HPDE6-E6E7 (cell line): ENCODE results near the gene RPS6KA1.
"Not testable (repeated sequence)": the region's sequence is repeated elsewhere in the genome, so short reads cannot be mapped to it uniquely, and the experiment has no call there.

ENCODE experiments used
- DNase-seq: peaks from one replicate; pipeline ENCODE4 v3.0.0; 2011; ENCODE audit warnings: missing footprints; ENCODE audit errors: extremely low spot score

Gene RPS6KA1

GRCh38 chr1:26554781-26555180 lies 25.2 kb downstream of the RPS6KA1 start:
- DNase-seq, result no peak

DNA sequence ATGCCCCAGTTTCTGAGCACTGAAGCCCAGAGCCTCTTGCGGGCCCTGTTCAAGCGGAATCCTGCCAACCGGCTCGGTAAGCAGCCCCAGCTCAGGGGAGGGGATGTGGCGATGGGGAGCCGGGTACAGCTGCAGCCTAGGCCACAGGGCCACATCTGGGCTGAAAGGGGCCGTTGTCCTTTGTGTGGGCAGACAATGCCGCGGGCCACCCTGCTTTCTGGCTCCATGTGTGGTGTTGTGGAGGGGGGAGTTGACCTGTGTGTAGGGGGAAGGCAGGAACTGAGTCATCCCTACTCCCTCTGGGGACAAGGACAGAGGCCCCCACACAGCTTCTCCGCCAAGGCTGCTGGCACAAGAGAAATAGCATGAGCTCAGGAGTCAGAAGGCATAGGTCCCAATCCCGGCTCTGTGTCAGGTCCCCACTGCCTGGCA lies 26.0 kb downstream of the RPS6KA1 start:
- DNase-seq, result no peak

GRCh38 chr1:26556111-26556510 lies 26.6 kb downstream of the RPS6KA1 start:
- no peak for DNase-seq

DNA sequence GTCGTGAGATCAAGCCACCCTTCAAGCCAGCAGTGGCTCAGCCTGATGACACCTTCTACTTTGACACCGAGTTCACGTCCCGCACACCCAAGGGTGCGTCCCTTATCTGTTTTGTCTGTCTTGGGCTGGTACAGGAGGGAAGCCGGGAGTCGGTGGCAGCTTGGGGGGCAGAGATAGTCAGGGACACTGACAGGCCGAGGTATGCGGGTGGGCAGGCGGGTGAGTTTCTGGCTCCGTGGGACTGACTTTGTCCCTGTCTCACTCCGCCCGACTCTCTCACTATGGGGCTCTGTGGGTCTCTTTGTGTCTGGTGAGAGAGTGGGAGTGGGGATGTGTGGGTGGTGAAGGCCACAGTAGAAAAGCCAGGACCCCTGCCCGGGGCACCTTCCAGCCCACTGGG lies 27.4 kb downstream of the RPS6KA1 start:
- no peak for DNase-seq

DNA sequence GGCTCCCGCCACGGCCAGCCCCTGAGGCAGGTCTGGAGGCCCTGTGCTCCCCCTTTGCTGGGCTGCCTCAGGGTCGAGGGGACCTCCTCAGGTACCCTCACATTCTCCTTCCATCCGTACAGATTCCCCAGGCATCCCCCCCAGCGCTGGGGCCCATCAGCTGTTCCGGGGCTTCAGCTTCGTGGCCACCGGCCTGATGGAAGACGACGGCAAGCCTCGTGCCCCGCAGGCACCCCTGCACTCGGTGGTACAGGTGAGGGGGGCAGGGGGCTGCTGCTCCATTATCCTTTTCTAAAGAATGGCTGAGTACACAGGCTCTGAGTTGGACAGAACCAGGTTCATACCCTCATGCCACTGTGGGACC lies 29.1 kb downstream of the RPS6KA1 start:
- DNase-seq, result no peak

DNA sequence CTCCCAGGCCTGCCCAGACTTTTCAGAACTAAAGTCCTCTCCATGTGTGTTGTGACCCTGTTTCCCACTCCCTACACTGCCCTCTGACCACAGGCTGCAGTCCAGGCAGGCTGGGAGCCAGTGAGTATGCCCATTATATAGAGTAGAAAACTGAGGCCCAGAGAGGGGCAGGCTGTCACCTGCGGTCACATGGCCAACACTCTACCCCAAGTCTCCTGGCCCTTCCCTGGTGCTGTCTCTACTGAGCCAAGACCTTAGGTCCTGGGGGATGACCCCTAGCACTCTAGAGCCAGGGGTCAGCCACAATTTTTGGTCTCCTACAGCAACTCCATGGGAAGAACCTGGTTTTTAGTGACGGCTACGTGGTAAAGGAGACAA lies 30.8 kb downstream of the RPS6KA1 start:
- no peak for DNase-seq

DNA sequence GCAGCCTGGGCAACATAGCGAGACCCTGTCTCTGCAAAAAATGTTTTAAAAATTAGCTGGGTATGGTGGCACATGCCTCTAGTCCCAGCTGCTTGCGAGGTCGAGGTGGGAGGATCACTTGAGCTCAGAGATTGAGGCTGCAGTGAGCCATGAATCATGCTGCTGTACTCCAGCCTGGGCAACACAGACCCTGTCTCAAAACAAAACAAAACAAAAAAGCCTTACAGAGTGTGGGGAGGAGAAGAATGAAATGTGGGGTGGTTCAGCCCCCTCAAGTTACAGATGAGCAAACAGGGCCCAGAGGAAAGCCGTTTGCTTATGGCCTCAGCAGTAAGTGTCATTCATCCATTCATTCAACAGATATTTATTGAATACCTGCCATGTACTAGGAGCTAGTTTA lies 40.7 kb downstream of the RPS6KA1 start:
- no peak for DNase-seq

DNA sequence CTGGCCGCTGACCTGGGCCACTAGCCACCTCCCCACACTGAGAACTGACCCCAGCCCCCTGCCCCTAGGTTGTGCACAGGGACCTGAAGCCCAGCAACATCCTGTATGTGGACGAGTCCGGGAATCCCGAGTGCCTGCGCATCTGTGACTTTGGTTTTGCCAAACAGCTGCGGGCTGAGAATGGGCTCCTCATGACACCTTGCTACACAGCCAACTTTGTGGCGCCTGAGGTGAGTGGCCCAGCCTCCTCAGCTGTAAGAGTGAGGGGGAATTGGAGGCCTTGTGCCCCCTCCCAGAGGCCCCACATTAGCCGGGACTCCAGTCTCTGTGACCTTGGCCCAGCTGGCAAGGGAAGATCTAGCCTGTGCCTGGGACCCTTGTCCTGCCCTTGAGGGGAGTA lies 41.8 kb downstream of the RPS6KA1 start:
- no peak for DNase-seq

DNA sequence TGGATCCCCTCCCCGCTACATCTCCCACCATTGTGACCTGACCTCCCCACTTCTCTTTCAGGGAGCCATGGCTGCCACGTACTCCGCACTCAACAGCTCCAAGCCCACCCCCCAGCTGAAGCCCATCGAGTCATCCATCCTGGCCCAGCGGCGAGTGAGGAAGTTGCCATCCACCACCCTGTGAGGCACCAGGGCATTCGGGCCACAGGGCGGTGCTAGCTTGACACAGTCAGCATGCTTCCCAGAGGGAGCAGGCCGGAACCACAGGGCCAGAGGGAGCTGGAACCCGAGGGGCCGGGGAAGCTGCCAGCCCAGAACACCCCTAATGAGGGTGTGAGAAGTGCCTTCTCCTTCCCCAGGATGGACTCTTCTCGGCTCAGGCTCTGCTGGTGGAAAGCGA lies 44.5 kb downstream of the RPS6KA1 start:
- DNase-seq, result no peak

- no peak for DNase-seq
Measured at GRCh38 chr1:26574719-26575251, 45.2 kb downstream of the RPS6KA1 start.

DNA sequence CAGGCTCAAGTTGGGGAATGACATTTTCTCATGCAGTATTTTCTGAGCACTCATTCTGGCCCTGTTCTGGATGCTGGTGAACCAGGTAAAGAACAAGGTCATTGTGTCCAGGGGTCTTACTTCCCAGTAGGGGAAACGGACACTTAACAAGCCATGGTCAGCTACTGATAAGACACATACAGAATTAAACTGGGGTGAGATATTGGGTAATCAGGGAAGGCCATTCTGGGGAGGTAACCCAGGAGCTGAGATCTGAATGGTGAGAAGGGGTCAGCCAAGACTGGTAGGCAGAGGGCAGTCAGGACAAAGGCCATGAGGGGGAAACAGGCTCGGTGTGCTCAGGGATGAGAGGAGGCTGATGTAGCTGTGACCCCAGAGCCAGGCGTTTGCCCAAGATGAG lies 45.8 kb downstream of the RPS6KA1 start:
- DNase-seq, result no peak

GRCh38 chr1:26578167-26578566 lies 48.6 kb downstream of the RPS6KA1 start:
- DNase-seq, result no peak

- DNase-seq, result no peak
Measured at GRCh38 chr1:26579681-26580111, 50.1 kb downstream of the RPS6KA1 start.

GRCh38 chr1:26580116-26580515 lies 50.6 kb downstream of the RPS6KA1 start:
- DNase-seq, result no peak

DNA sequence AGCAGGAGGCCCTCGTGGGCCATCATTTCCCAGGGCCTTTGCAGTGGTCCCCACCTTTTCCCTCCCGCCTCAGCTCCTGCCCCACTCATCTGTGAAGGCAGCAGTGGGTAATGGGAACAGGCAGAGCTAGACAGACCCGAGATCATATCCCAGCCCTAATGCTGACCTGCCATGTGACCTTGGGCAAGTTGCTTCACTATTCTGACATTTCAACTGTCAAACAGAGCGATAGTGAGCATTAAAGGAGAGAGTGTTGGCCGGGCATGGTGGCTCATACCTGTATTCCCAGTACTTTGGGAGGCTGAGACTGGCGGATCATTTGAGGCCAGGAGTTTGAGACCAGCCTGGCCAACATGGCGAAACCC lies 51.7 kb downstream of the RPS6KA1 start:
- DNase-seq, result no peak

GRCh38 chr1:26582053-26582835 lies 52.7 kb downstream of the RPS6KA1 start:
- DNase-seq, result no peak

DNA sequence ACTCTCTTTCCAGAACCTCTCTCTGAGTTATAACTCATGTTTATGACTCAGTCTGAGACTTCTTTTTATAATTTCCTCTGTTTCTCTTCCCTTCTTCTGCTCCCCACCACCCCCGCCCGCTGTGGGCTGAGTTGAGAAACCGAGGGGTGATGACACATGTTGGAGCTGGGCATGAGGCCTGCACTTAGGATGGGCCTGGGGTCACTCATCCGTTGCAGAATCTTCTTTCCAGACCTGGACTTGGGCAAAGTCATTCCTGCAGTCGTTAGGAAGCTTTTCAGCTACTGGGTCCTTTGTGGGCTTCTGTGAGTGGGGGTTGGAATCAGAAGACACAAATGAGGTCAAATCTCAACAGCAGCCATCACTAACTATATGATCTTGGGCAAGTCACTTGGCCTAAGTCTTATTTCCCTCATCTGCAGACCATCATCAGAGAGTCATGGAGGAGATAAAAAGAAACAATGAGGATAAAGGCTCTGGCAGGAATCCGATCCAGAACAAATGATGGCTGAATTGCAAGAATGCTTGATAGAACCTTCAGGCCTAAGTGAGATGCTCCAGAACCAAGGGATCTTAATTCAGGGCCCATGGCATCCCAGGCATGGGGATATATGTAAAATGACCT lies 53.4 kb downstream of the RPS6KA1 start:
- no peak for DNase-seq

DNA sequence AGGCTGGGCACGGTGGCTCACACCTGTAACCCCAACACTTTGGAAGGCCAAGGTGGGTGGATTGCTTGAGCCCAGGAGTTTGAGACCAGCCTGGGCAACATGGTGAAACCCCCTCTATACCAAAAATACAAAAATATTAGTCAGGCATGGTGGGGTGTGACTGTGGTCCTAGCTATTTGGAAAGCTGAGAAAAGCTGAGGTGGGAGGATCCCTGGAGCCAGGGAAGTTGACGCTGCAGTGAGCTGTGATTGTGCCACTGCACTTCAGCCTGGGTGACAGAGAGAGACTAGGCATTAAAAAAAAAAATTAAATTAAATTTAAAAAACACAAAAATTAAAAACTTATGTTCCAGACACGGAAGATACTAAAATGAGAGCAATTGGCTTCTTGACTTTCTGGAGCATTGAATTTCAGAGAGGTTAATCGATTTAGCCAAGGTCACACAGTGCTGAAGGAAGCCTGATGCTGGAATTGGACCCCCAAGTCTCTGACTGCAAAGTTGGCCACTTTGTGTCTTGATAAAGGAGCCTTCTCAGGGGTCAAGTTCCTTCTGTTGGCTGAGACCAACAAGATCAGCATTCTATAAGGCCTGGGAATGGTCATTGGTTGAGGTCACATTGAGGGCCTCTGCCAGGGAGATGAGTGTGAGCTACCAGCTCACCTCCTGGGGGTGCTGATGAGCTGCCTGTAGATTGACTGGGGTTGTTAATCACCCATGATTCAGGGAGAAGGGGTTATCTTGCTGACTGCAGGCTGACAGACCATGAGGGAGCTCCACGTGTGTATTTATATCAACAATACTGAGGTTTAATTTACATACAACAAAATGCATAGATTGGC lies 54.3 kb downstream of the RPS6KA1 start:
- DNase-seq, result no peak

GRCh38 chr1:26584588-26584987 lies 55.0 kb downstream of the RPS6KA1 start:
- not testable (repeated sequence) for DNase-seq

GRCh38 chr1:26585471-26585870 lies 55.9 kb downstream of the RPS6KA1 start:
- DNase-seq, result no peak

- no peak for DNase-seq
Measured at GRCh38 chr1:26593385-26593784, 63.8 kb downstream of the RPS6KA1 start.

- DNase-seq, result not testable (repeated sequence)
Measured at GRCh38 chr1:26594593-26594992, 65.0 kb downstream of the RPS6KA1 start.
